GM18858 (cell line): ENCODE data around the gene KRT72.
"Not testable (repeated sequence)": the region's sequence is repeated elsewhere in the genome, so short reads cannot be mapped to it uniquely, and the experiment has no call there.

ENCODE experiments used
- ATAC-seq: cut with Tn5 transposase; IDR thresholded peaks from one replicate; pipeline ENCODE4 v1.9.1; 2021; ENCODE audit not compliant: unreplicated experiment

KRT72 gene

DNA sequence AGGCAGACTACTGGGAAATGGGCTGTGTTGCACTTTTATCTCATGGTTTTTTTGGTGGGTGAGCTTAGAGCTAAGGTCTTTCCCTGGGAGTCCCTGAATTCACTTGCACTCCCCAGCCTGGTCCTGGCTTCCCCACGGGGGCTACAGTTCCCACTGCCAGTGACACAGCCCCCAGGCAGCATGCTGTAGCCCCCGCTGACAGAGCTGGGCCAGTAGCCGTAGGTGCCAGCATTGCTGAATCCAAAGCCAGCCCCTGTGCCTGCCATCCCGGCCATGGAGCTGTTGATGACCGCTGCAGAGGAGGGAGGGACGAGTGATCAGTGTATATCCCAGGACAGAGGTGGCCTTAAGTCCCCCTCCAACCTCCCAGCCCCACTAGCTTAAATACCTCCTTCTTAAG is 6.9 kb upstream of the KRT72 start:
- no peak for ATAC-seq

DNA sequence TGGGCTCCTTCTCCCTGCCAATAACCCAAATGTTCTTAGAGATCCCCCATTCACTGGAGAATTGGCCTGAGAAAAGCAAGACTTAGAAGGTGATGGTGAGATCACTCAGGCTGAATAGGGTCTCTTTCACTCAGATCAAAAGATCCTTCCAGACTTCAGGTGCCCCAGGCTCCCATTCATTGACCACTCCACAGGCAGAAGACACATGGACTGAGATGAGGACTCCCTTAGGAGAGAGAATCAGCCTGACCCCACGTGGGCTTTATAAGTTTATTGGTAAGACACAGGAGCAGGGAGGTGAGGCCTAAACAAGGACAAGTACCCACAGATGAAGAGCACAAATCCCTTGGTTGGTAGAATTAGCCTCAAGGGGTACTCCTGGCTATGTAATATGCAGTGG is 6.1 kb upstream of the KRT72 start:
- no peak for ATAC-seq

DNA sequence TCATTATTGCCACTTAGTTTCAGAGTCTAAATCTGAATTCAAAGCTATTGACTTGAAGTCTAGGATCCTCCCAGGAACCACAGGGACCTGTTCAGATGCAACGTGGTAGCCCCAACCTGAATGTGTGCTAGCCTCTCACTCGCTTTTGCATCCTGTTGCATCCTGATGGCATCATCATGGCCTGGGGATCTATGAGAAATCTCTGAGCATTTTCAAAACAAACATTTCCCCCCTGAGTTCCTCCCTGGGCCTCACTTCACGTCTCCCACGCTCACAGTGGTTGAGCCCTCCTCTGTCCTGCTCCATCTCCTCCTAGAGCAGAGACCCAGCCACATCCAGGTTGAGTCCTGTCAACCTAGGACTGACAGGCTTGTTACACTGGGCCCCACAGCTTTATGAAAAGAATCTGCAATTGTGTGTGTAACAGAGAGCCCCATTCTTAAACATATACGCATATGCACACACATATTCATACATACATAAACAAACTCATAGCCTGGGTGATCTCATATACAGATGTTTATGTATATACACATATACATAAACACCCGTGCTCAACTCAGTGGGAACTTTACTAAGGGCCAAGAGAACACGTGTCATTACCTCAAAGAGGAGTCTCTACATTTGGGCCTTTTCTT is 5.4 kb upstream of the KRT72 start:
- no peak for ATAC-seq

DNA sequence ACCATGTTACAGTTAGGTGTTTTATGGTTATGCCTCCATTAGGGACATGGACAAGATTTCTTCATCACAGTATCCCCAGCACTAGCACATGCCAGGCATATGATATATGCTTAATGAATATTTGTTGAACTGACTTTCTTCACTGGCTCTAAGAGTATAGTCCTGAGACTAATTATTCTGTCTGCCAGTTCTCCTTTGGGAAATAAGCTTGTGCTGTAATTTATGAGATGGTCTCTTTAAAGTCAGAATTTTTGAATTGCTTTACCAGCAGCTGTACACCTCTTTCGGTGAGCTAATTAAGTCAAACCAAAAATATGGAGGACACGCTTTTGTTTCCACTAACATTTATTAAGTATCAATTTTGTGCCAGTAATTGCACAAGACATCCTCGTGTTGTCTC is 4.8 kb upstream of the KRT72 start:
- ATAC-seq, result no peak

DNA sequence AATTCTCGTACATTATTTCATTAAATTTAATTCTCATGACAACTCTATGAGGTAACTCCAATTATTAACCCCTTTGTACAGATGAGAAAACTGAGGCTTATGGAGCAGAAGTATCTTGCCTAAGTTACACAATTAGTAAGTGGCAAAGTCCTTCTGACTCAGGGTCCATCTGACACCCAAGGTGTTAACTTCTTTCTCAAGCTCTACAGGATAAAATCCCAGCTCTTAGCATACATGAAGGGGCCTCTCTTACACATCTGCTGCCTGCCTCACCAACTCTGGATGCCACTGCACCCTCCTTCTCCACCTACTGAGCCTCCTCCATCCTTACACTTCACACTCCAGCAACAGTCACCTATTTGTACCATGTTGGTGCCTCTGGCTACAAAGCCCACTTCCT is 4.3 kb upstream of the KRT72 start:
- no peak for ATAC-seq

DNA sequence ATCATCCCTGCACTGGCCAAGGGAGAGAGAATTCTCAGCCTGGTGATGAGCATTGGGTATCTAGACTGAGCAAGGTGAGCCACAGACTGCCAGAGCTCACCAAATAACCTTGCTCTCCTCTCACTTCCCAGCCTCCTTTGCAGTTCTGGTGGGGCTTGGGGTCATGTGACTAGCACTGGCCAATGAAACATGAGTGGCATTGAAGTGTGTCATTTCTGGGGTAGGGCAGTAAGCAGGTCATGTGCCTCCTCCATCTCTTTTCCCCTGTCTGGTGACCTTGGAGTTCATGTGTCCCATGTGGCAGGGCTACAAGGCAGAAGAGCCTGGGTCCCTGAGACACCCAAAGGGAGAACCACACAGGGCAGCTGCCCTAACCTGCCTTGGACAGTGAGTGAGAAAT is 3.6 kb upstream of the KRT72 start:
- no peak for ATAC-seq

DNA sequence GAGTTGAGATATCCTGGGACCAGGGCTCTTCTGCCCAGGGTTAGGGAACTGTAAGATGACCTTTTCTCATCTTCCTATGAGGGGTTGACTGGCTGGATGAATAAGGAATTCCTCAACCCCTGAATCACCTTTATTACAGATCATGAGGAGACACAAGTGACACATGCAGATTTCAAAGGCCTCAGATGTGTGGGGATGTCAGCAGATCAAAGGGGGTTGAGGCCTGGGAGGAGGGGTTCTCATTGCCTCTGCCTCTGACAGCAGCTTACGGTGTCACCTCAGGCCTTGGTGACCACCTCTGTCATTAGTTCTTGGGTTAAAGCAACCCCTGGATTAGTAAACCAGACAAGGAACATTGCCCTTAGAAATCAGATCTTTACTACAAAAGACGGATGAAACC is 2.1 kb upstream of the KRT72 start:
- ATAC-seq, result no peak

DNA sequence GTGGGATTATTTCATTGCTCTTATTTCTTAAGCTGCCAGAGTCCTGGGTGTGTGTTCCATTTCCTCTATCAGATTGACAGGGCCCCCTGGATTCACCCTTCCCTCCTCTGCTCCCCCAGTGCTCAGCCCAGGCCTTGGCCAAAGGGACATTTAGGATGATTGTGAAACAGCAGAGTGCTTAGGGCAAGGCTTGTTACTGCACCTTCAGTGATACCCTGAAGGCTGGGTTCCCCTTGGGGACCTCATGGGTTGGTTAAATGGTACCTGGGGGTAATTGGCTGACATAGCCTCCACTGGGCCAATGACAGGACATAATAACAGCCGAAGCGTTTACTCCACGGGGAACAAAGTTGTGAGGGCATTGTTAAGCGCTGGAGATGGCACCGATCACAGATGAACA is 1.3 kb upstream of the KRT72 start:
- no peak for ATAC-seq

DNA sequence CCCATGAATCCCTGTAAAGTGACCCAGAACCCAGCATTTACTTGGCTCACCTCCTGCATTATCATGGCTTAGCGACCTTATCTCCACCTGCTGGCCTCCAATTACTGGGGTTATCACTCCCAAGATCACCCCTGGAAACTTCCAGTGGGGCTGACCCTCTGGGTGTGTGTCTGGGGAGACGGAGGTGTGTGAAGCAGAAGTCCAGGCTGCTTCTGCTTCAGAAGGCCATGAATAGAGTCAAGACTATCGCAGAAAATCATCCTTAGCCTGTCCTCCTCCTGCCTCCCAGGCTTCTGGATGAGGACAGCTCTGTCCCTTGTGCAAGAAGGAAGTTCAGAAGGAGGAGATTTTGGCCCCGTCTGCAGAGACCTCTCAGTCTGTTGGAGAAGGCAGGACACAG is 408 bp upstream of the KRT72 start:
- ATAC-seq, result no peak

DNA sequence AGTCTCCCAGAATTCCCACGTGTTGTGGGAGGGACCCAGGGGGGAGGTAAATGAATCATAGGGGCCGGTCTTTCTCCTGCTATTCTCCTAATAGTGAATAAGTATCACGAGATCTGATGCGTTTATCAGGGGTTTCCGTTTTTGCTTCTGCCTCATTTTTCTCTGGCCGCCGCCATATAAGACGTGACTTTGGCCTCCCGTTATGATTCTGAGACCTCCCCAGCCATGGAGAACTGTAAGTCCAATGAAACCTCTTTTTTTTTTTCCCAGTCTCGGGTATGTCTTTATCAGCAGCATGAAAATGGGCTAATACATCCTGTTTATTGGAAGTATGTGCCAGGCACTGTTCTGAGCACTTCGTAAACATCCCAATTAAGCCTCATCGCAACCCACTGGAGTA is 788 bp downstream of the KRT72 start:
- ATAC-seq, result no peak

DNA sequence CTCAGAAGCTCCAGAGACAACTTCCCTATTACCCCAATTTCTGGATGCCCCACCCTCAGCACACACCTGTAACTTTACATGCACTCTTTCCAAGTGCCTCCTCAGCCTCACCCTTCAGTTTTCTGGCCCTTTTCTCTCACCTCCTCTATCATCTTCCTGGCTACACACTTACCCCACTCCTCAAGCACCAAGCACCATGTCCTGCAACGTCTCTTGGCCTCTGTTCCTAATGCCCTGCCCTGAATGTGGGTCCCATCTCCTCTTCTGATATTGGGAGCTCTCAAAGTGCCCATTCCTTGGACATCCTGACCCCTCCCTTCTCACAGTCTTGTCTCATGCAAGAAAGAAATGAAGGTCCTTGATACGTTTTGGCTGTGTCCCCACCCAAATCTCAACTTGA is 1.2 kb downstream of the KRT72 start:
- ATAC-seq, result no peak

DNA sequence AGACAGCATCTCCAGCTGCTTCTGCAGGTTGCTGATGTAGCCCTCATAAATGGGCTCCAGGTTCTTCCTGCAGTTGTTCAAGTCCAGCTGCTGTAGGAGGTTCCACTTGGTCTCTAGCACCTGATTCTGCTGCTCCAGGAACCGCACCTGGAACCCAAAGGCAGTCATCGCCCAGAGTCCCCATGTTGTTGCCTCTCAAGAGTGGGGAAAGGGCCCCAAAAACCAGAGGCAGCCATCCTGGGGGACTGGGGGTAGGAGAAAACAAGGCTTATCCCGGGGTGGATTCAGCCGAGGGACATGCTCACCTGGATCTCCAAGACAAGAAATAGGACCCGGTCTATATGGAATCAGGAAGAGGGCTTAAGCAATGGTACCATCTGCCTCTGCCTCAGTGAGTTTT is 2.3 kb downstream of the KRT72 start:
- ATAC-seq, result no peak

DNA sequence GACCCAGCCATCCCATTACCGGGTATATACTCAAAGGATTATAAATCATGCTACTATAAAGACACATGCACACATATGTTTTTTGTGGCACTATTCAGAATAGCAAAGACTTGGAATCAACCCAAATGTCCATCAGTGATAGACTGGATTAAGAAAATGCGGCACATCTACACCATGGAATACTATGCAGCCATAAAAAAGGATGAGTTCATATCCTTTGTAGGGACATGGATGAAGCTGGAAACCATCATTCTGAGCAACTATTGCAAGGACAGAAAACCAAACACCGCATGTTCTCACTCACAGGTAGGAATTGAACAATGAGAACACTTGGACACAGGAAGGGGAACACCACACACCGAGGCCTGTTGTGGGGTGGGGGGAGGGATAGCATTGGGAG is 7.0 kb downstream of the KRT72 start:
- ATAC-seq, result not testable (repeated sequence)

DNA sequence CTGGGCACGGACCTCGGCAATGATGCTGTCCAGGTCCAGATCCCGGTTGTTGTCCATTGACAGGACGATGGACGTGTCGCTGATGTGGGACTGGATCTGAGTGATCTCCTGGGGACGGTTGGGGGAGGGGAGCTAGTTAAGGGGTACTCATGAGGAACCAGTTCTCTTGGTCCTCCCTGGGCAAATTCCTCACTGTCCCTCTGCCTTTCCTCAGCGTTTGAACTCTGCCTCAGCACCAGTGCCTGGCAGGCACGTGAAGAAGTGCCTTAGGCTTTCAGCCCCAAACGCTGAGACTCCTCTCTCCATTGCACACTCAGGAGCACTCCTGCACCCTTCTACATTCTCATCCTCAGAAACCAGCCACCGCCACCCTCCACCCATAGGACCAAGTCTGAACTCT is 9.7 kb downstream of the KRT72 start:
- ATAC-seq, result no peak

DNA sequence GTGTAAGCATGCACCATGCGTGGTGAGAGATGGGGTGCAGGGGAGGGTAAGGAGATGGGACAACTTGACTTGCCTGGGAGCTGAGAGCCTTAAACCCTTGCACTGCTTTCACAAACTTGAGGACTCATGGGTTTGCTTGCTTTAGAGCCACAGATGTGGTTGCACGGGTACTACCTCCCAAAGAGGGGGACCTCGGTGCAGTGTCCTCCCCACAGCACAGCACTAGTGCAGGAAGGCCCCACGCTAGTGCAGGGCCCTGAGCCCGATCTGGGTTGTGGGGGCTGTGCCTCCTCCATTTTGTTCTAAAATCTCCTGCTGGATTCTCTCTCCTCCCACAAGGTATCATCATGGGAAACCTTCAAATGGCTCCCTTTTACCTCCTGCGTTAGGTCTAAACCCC is 11.2 kb downstream of the KRT72 start:
- no peak for ATAC-seq

DNA sequence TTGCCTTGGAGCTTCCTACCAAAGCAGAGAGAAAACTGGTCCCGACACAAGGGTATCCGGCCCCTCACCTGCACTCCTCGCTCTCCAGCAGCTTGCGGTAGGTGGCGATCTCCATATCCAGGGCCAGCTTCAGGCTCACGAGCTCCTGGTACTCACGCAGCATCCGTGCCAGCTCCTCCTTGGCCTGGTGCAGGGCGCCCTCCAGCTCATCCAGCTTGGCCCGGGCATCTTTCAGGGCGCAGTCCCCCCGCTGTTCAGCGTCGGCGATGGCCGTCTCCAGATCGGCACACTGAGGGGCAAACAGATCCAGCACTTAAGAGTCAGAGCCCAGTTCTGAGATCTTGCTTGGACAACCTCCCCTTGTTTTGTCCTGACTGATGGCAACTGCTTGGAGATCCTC is 13.7 kb downstream of the KRT72 start:
- ATAC-seq, result no peak

DNA sequence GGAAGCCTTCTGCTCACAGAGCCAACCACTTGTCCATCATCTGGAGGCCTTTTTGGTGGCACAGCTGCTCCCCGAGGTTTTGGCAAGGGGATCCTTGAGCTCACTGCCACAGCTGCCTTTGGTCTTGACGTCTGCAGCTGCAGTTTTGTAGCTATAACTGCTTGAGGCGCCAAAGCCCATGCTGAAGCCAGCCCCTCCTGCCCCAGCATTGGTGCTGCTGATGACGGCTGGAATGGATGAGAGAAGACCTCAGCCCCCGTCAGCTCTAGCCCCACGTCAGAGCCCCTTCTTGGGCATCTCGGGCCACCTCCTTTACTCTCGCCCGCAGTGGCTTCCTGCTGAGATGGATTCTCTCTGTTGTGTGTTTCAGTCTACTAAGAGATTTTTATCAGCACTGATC is 15.3 kb downstream of the KRT72 start:
- no peak for ATAC-seq

DNA sequence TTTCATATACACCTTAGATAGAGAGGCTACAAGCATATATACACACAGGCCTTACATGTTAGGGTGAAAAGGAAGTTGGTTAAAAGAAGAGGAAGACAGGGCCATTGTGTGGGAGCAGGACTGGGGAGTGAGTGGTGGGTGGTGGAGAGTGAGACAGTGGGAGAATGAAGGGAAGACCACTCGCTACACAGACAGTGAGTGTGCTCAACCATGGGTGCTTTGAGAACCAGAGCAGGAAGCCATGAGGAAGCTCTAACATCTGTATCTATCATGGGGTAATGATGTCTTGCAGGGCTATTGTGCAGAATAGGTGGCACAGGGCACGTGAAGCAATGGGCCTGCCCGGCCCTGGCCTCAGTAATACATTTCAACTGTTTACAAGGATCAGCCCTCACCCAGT is 16.2 kb downstream of the KRT72 start:
- ATAC-seq, result no peak

DNA sequence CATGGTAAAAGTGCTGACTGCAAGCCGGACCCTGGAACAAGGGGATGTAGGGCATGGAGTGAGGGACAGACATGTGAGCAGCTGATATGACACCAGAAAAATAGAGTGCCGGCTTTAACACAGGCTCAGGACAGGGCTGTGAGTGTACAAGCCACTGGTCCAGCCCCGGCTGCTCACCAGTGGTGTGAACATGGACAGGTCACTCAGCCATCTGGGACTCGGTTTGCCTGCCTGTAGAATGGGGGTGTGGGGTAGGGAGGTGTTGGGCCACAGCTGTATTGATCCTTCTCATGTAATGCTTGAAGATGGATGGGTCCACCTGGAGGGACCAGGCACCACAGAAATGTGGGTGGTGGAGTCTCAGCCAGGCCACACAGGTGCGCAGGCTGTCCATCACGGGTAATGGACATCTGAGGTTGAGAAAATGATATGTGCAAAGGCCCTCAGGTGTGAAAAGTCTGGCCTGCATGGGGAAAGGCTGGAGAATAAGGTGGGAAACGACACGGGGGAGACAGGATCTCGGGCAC is 17.0 kb downstream of the KRT72 start:
- no peak for ATAC-seq

DNA sequence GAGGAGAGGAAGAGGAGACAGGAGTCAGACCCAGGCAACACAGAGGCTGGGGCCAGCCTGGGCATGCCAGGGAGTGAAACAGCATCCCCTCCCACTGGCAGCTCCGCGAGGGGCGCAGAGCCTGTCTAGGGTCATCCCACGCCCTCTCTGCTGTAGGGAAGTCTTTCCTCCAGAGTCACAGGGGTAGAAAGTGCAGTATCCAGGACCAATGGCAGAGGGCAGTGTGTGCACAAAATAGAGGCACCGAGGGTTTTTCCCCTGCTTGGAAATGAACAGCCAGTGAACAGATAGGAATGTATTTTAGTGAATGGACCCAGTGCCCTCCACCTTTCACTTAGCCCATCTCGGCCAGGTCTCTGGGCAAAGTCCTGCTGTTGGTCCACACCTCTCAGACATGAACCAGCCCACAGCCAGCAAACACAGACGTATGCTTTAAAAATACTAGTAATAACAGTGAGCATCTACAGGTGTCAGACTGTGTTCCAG is 18.2 kb downstream of the KRT72 start:
- no peak for ATAC-seq

DNA sequence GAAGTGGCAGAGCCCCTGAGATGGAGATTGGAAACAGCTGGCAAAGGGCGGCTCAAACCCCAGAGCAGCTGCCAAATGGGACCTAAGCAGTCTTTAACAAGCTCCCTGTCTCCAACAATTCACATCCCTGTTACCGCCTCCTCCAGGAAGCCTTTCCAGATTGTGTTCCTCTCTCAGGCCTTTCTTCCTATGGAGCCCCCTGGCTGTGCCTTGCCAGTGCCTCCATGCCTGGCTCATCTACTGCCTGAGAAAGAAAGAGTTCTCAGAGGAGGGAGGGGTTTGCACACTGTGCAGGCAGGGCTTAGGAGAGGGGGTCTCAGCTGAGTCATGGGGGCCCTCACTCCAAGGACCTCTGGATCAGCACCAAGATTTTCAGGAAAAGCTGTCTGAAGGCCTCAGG is 18.8 kb downstream of the KRT72 start:
- ATAC-seq, result no peak

DNA sequence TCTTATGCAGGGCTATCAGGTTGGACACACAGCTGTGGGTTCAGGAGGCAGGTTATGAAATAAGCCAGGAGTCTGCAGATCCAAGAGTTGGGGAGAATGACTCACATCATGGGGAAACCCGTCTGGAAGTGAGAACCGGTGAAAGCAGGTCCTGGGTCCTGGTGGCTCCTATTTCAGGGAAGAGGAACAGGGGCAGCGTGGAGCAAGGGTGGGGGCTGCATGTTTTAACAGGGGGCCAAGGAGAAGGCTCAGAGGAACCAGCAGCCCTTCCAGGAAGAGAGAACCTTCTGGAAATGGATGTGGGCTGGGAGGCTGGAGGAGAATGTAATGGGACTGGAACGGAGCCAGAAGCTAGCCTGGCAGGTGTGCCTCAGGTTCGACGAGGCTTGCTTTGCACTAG is 19.8 kb downstream of the KRT72 start:
- ATAC-seq, result no peak

DNA sequence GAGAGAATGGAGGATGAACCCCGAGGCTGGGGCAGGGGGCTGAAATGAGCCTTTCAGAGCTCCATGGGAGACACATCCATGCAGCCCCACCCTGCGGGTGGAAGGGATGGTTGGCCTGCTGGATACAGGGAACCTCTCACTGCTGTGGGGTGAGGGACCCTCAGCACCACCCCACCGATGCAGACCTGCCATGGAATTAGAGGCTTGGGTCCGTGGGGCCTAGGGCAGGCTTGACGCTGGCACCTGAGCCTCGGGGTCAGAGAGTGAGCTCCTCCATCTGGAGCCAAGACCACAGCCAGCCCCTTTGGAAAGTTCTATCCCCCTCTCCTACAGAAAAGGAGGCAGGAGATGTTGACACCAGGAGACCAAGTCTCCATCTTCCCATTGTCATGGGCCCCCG is 20.2 kb downstream of the KRT72 start:
- ATAC-seq, result no peak
